ENCODE measurements around the gene CTSE. TPM values are rescaled to one million over a fixed set of nuclear protein-coding genes. Genes with fewer than 3 reads are reported as not detected.
"Not testable (repeated sequence)": the region's sequence is repeated elsewhere in the genome, so short reads cannot be mapped to it uniquely, and the experiment has no call there.

The CTSE gene
- polyA plus RNA-seq, 1 donor: 19.6 TPM

- 86% methylated on average over 2 of the region's 3 CpGs for WGBS (ENCODE audit: insufficient coverage, low lambda C conversion rate)
- H3K36me3 ChIP-seq (ENCODE audit: control insufficient read depth, insufficient read depth, low read length): no peaks in the 10 kb centered on the region
- no peak overlapping the region for H3K27ac ChIP-seq (ENCODE audit: low read length)
- H3K9me3 ChIP-seq (ENCODE audit: control insufficient read depth, low read depth, low read length): peaks cover 7% of the 10 kb centered on the region
- DNase-seq: no peak
- no peaks in the 10 kb centered on the region for H3K27me3 ChIP-seq (ENCODE audit: control insufficient read depth, insufficient read depth, low read length)
- peaks cover 8% of the 10 kb centered on the region for H3K4me1 ChIP-seq (ENCODE audit: control insufficient read depth, insufficient read depth, low read length)
- no peak overlapping the region for H3K4me3 ChIP-seq (ENCODE audit: low read length)
These were observed 37.1 kb upstream of the CTSE start for GRCh38 chr1:206060844-206061243.

GRCh38 chr1:206059355-206059915 lies 35.7 kb upstream of the CTSE start:
- no peak overlapping the region for H3K4me3 ChIP-seq (ENCODE audit: low read length)
- no peaks in the 10 kb centered on the region for H3K27me3 ChIP-seq (ENCODE audit: control insufficient read depth, insufficient read depth, low read length)
- H3K36me3 ChIP-seq (ENCODE audit: control insufficient read depth, insufficient read depth, low read length): no peaks in the 10 kb centered on the region
- H3K4me1 ChIP-seq (ENCODE audit: control insufficient read depth, insufficient read depth, low read length): peaks cover 13% of the 10 kb centered on the region
- H3K27ac ChIP-seq (ENCODE audit: low read length): no peak overlapping the region
- no CpG with 5 or more reads among the region's 3 CpGs for WGBS (ENCODE audit: insufficient coverage, low lambda C conversion rate)
- DNase-seq: no peak
- peaks cover 7% of the 10 kb centered on the region for H3K9me3 ChIP-seq (ENCODE audit: control insufficient read depth, low read depth, low read length)

GRCh38 chr1:206058927-206059292 lies 35.2 kb upstream of the CTSE start:
- no peaks in the 10 kb centered on the region for H3K27me3 ChIP-seq (ENCODE audit: control insufficient read depth, insufficient read depth, low read length)
- H3K36me3 ChIP-seq (ENCODE audit: control insufficient read depth, insufficient read depth, low read length): no peaks in the 10 kb centered on the region
- peaks cover 7% of the 10 kb centered on the region for H3K9me3 ChIP-seq (ENCODE audit: control insufficient read depth, low read depth, low read length)
- no CpG with 5 or more reads among the region's 1 CpG for WGBS (ENCODE audit: insufficient coverage, low lambda C conversion rate)
- peaks cover 13% of the 10 kb centered on the region for H3K4me1 ChIP-seq (ENCODE audit: control insufficient read depth, insufficient read depth, low read length)
- H3K27ac ChIP-seq (ENCODE audit: low read length): no peak overlapping the region
- no peak overlapping the region for H3K4me3 ChIP-seq (ENCODE audit: low read length)
- DNase-seq: no peak

GRCh38 chr1:206058289-206058926 lies 34.7 kb upstream of the CTSE start:
- peaks cover 13% of the 10 kb centered on the region for H3K4me1 ChIP-seq (ENCODE audit: control insufficient read depth, insufficient read depth, low read length)
- WGBS (ENCODE audit: insufficient coverage, low lambda C conversion rate): 90% methylated on average over 2 of the region's 9 CpGs
- not testable (repeated sequence) for H3K27me3 ChIP-seq (ENCODE audit: control insufficient read depth, insufficient read depth, low read length); H3K9me3 ChIP-seq (ENCODE audit: control insufficient read depth, low read depth, low read length); DNase-seq; H3K27ac ChIP-seq (ENCODE audit: low read length); H3K36me3 ChIP-seq (ENCODE audit: control insufficient read depth, insufficient read depth, low read length); H3K4me3 ChIP-seq (ENCODE audit: low read length)

- H3K27me3 ChIP-seq (ENCODE audit: control insufficient read depth, insufficient read depth, low read length); H3K4me3 ChIP-seq (ENCODE audit: low read length); H3K9me3 ChIP-seq (ENCODE audit: control insufficient read depth, low read depth, low read length); H3K36me3 ChIP-seq (ENCODE audit: control insufficient read depth, insufficient read depth, low read length): not testable (repeated sequence)
- Histone ChIP-seq H3K4me1 (ENCODE audit: control insufficient read depth, insufficient read depth, low read length) (peaks cover 13% of the 10 kb centered on the region), H3K27ac (ENCODE audit: low read length) (peak overlapping the region; percentile 10)
- 20% methylated on average over 1 of the region's 8 CpGs for WGBS (ENCODE audit: insufficient coverage, low lambda C conversion rate)
- peak; percentile 80 to 85 for DNase-seq
These were observed 32.1 kb upstream of the CTSE start for GRCh38 chr1:206055639-206056323.

- not testable (repeated sequence) for H3K36me3 ChIP-seq (ENCODE audit: control insufficient read depth, insufficient read depth, low read length); DNase-seq; H3K9me3 ChIP-seq (ENCODE audit: control insufficient read depth, low read depth, low read length); H3K4me3 ChIP-seq (ENCODE audit: low read length); H3K27ac ChIP-seq (ENCODE audit: low read length); H3K27me3 ChIP-seq (ENCODE audit: control insufficient read depth, insufficient read depth, low read length)
- WGBS (ENCODE audit: insufficient coverage, low lambda C conversion rate): 39% methylated on average over 5 of the region's 12 CpGs
- peaks cover 13% of the 10 kb centered on the region for H3K4me1 ChIP-seq (ENCODE audit: control insufficient read depth, insufficient read depth, low read length)
These were observed 31.5 kb upstream of the CTSE start for GRCh38 chr1:206055069-206055625.

GRCh38 chr1:206053616-206054015 lies 29.9 kb upstream of the CTSE start:
- H3K4me1 ChIP-seq (ENCODE audit: control insufficient read depth, insufficient read depth, low read length): peaks cover 20% of the 10 kb centered on the region
- not testable (repeated sequence) for DNase-seq; H3K27ac ChIP-seq (ENCODE audit: low read length); H3K36me3 ChIP-seq (ENCODE audit: control insufficient read depth, insufficient read depth, low read length); H3K27me3 ChIP-seq (ENCODE audit: control insufficient read depth, insufficient read depth, low read length); H3K4me3 ChIP-seq (ENCODE audit: low read length); H3K9me3 ChIP-seq (ENCODE audit: control insufficient read depth, low read depth, low read length)
- 94% methylated on average over 3 of the region's 4 CpGs for WGBS (ENCODE audit: insufficient coverage, low lambda C conversion rate)

- not testable (repeated sequence) for H3K36me3 ChIP-seq (ENCODE audit: control insufficient read depth, insufficient read depth, low read length)
These were observed 29.4 kb upstream of the CTSE start, which contains the start of gene RHEX for GRCh38 chr1:206052919-206053610. RHEX (plus strand) TSS chr1:206053173; CDS start chr1:206097829, 44,656 bp downstream.

GRCh38 chr1:206052231-206052865 lies 28.7 kb upstream of the CTSE start:
- H3K36me3 ChIP-seq (ENCODE audit: control insufficient read depth, insufficient read depth, low read length); H3K27ac ChIP-seq (ENCODE audit: low read length); DNase-seq; H3K9me3 ChIP-seq (ENCODE audit: control insufficient read depth, low read depth, low read length); H3K27me3 ChIP-seq (ENCODE audit: control insufficient read depth, insufficient read depth, low read length); H3K4me3 ChIP-seq (ENCODE audit: low read length): not testable (repeated sequence)
- H3K4me1 ChIP-seq (ENCODE audit: control insufficient read depth, insufficient read depth, low read length): peaks cover 27% of the 10 kb centered on the region
- no CpG with 5 or more reads among the region's 8 CpGs for WGBS (ENCODE audit: insufficient coverage, low lambda C conversion rate)

More at GRCh38 chr1:206052919-206053610, 29.4 kb upstream of the CTSE start, which contains the start of gene RHEX:
- not testable (repeated sequence) for H3K27ac ChIP-seq (ENCODE audit: low read length); H3K9me3 ChIP-seq (ENCODE audit: control insufficient read depth, low read depth, low read length); H3K27me3 ChIP-seq (ENCODE audit: control insufficient read depth, insufficient read depth, low read length); DNase-seq; H3K4me3 ChIP-seq (ENCODE audit: low read length)
- WGBS (ENCODE audit: insufficient coverage, low lambda C conversion rate): 83% methylated on average over 1 of the region's 17 CpGs
- H3K4me1 ChIP-seq (ENCODE audit: control insufficient read depth, insufficient read depth, low read length): peaks cover 25% of the 10 kb centered on the region
